ENCODE measurements around the gene BCDIN3D.

Gene BCDIN3D

GRCh38 chr12:49811961-49812401 is 30.9 kb downstream of the BCDIN3D start:
- no peak for TF ChIP-seq CTCF (IDR thresholded peaks at IDR 0.05; ENCODE audit: insufficient read depth, low read length, poor library complexity, severe bottlenecking)
- no peaks in the 10 kb centered on the region; the same call in 1 of the 2 replicates for H3K36me3 ChIP-seq (ENCODE audit: control insufficient read depth, insufficient read depth, low read length)
- H3K4me3 ChIP-seq (replicated peaks; ENCODE audit: low read depth, low read length), result peak overlapping the region; percentile 39
- no peaks in the 10 kb centered on the region for H3K27me3 ChIP-seq (replicated peaks; ENCODE audit: control insufficient read depth, insufficient read depth, low read length)
- DNase-seq (ENCODE audit: extremely low read depth, insufficient read length), result no peak

- H3K4me3 ChIP-seq (replicated peaks; ENCODE audit: low read depth, low read length), result no peak overlapping the region
- TF ChIP-seq CTCF (IDR thresholded peaks at IDR 0.05; ENCODE audit: insufficient read depth, low read length, poor library complexity, severe bottlenecking), result no peak
- no peaks in the 10 kb centered on the region for H3K27me3 ChIP-seq (replicated peaks; ENCODE audit: control insufficient read depth, insufficient read depth, low read length)
- H3K36me3 ChIP-seq (ENCODE audit: control insufficient read depth, insufficient read depth, low read length), result no peaks in the 10 kb centered on the region; the same call in 1 of the 2 replicates
- DNase-seq (ENCODE audit: extremely low read depth, insufficient read length), result no peak
Observed at GRCh38 chr12:49811136-49811535, 31.8 kb downstream of the BCDIN3D start.

GRCh38 chr12:49809906-49810389 is 33.0 kb downstream of the BCDIN3D start:
- Histone ChIP-seq H3K4me3 (replicated peaks; ENCODE audit: low read depth, low read length) (no peak overlapping the region), H3K27me3 (replicated peaks; ENCODE audit: control insufficient read depth, insufficient read depth, low read length) (no peaks in the 10 kb centered on the region), H3K36me3 (ENCODE audit: control insufficient read depth, insufficient read depth, low read length) (peaks cover 6% of the 10 kb centered on the region)
- no peak for DNase-seq (ENCODE audit: extremely low read depth, insufficient read length)
- TF ChIP-seq CTCF (IDR thresholded peaks at IDR 0.05; ENCODE audit: insufficient read depth, low read length, poor library complexity, severe bottlenecking), result no peak

- no peak for TF ChIP-seq CTCF (IDR thresholded peaks at IDR 0.05; ENCODE audit: insufficient read depth, low read length, poor library complexity, severe bottlenecking)
- no peaks in the 10 kb centered on the region for H3K27me3 ChIP-seq (replicated peaks; ENCODE audit: control insufficient read depth, insufficient read depth, low read length)
- peaks cover 11% of the 10 kb centered on the region for H3K36me3 ChIP-seq (ENCODE audit: control insufficient read depth, insufficient read depth, low read length)
- no peak for DNase-seq (ENCODE audit: extremely low read depth, insufficient read length)
- no peak overlapping the region for H3K4me3 ChIP-seq (replicated peaks; ENCODE audit: low read depth, low read length)
Observed at GRCh38 chr12:49809381-49809905, 33.5 kb downstream of the BCDIN3D start.

- TF ChIP-seq CTCF (IDR thresholded peaks at IDR 0.05; ENCODE audit: insufficient read depth, low read length, poor library complexity, severe bottlenecking), result no peak
- Histone ChIP-seq H3K27me3 (replicated peaks; ENCODE audit: control insufficient read depth, insufficient read depth, low read length) (no peaks in the 10 kb centered on the region), H3K36me3 (ENCODE audit: control insufficient read depth, insufficient read depth, low read length) (peaks cover 12% of the 10 kb centered on the region), H3K4me3 (replicated peaks; ENCODE audit: low read depth, low read length) (no peak overlapping the region)
- no peak for DNase-seq (ENCODE audit: extremely low read depth, insufficient read length)
Observed at GRCh38 chr12:49808686-49809380, 34.1 kb downstream of the BCDIN3D start.
